Gastrocnemius medialis (tissue), 4 donors: ENCODE results near the gene CASQ2.

Experiments used
- CTCF ChIP-seq, 5 experiments: fragments of 450-650 bp in 3 of 5; fragments of 200-600 bp in 2 of 5; sonication (generic) in 2 of 5; IDR thresholded peaks in 4 of 5; conservative IDR thresholded peaks in 1 of 5; 1 replicate in 4 of 5; 2 replicates in 1 of 5; pipeline ENCODE4 v1.5.1; 2016 to 2019; ENCODE audit warnings: antibody characterized with exemption in 5 of 5, mild to moderate bottlenecking in 3 of 5, moderate library complexity in 3 of 5
- POLR2A ChIP-seq, 2 donors: fragments of 450-650 bp; IDR thresholded peaks; one replicate each; pipeline ENCODE4 v1.6.1; 2017; ENCODE audit warnings: antibody characterized with exemption in 2 of 2, mild to moderate bottlenecking in 2 of 2, moderate library complexity in 2 of 2

DNA sequence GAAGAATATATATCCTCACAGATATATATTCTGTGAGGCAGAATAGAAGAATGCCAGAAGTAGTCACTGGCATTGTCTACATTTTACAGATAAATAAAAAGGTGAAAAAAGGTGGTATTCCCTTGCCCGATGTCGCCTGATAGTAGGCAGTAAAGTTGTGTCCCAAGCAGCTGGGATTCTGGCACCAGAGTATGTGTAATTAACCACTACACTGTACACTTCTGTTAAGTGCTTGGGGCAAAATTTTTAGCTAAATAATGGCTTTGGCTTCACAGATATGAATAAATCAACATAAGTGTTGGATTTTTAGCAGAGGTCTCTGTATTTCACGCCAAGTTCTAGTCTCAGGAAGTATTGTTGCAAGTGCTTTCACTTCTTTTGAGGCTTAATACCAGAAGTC is 13.3 kb upstream of the CASQ2 start:
- TF ChIP-seq POLR2A (IDR thresholded peaks at IDR 0.05) = no peak
- no peak for TF ChIP-seq CTCF (IDR thresholded peaks at IDR 0.05 in 4 of 5, conservative IDR thresholded peaks at IDR 0.05 in 1 of 5)
